Stimulated activated CD8-positive, alpha-beta memory T cell treated with anti-CD3 and anti-CD28 coated beads, Interleukin-15, amount 100 ng/mL, for 4 hours (primary cell): ENCODE data around the gene HRH2.
"Not testable (repeated sequence)": the region's sequence is repeated elsewhere in the genome, so short reads cannot be mapped to it uniquely, and the experiment has no call there.

Experiments
- DNase-seq, 2 donors: peaks; one replicate each; pipeline ENCODE4 v3.0.0-alpha.2; 2020; ENCODE audit warnings: low read depth in 2 of 2

The HRH2 gene

GRCh38 chr5:175657593-175658271 is at the start of gene HRH2:
TSS of gene HRH2 (plus strand) at chr5:175658071. CDS start at chr5:175683234, 25,163 bp downstream.
- DNase-seq = no peak

- peak in 1 of 2 donors; percentile 10 for DNase-seq
These were observed 48.3 kb upstream of the HRH2 start for GRCh38 chr5:175609526-175609925.

- DNase-seq = no peak
These were observed 47.5 kb upstream of the HRH2 start for GRCh38 chr5:175610381-175610780.

GRCh38 chr5:175610898-175611297 is 47.0 kb upstream of the HRH2 start:
- DNase-seq = no peak

GRCh38 chr5:175614223-175614815 is 43.6 kb upstream of the HRH2 start:
- DNase-seq = no peak

GRCh38 chr5:175614861-175615260 is 43.0 kb upstream of the HRH2 start:
- DNase-seq = no peak

- DNase-seq = peak in 1 of 2 donors; percentile 5
These were observed 41.8 kb upstream of the HRH2 start for GRCh38 chr5:175616083-175616482.

- not testable (repeated sequence) for DNase-seq
These were observed 41.3 kb upstream of the HRH2 start for GRCh38 chr5:175616527-175616926.

GRCh38 chr5:175617447-175617846 is 40.4 kb upstream of the HRH2 start:
- DNase-seq = no peak

GRCh38 chr5:175620527-175620926 is 37.3 kb upstream of the HRH2 start:
- no peak for DNase-seq

- no peak for DNase-seq
These were observed 35.9 kb upstream of the HRH2 start for GRCh38 chr5:175621971-175622370.

GRCh38 chr5:175623088-175623487 is 34.8 kb upstream of the HRH2 start:
- no peak for DNase-seq

GRCh38 chr5:175624316-175624715 is 33.6 kb upstream of the HRH2 start:
- no peak for DNase-seq

GRCh38 chr5:175627005-175627404 is 30.9 kb upstream of the HRH2 start:
- no peak for DNase-seq

GRCh38 chr5:175627739-175628138 is 30.1 kb upstream of the HRH2 start:
- DNase-seq = no peak

- DNase-seq = no peak
These were observed 29.2 kb upstream of the HRH2 start for GRCh38 chr5:175628668-175629067.

- no peak for DNase-seq
These were observed 28.6 kb upstream of the HRH2 start for GRCh38 chr5:175629261-175629660.

GRCh38 chr5:175629793-175630192 is 28.1 kb upstream of the HRH2 start:
- DNase-seq = no peak

GRCh38 chr5:175635854-175636584 is 21.9 kb upstream of the HRH2 start:
- no peak for DNase-seq

GRCh38 chr5:175638305-175638704 is 19.6 kb upstream of the HRH2 start:
- no peak for DNase-seq

GRCh38 chr5:175640106-175640775 is 17.6 kb upstream of the HRH2 start:
- no peak for DNase-seq

GRCh38 chr5:175642998-175643397 is 14.9 kb upstream of the HRH2 start:
- no peak for DNase-seq
